Vagina (tissue), 2 donors: ENCODE measurements around the gene ZNF107. TPM values are rescaled to one million over a fixed set of nuclear protein-coding genes. Genes with fewer than 3 reads are reported as not detected.
"Not testable (repeated sequence)": the region's sequence is repeated elsewhere in the genome, so short reads cannot be mapped to it uniquely, and the experiment has no call there.

Source experiments
- DNase-seq, 2 donors: peaks; one replicate each; pipeline ENCODE4 v3.0.0-alpha.2; 2017; ENCODE audit errors: extremely low spot score in 2 of 2
- H3K27ac ChIP-seq: fragments of 200-600 bp; sonication (generic); one replicate; pipeline ENCODE4 v1.5.1; 2019
- H3K27me3 ChIP-seq: fragments of 200-600 bp; sonication (generic); one replicate; pipeline ENCODE4 v1.5.1; 2019
- H3K36me3 ChIP-seq, 2 donors: fragments of 200-600 bp; sonication (generic); one replicate each; pipeline ENCODE4 v1.5.1; 2017 to 2019
- H3K4me1 ChIP-seq: fragments of 200-600 bp; sonication (generic); one replicate; pipeline ENCODE4 v1.5.1; 2019
- H3K4me3 ChIP-seq, 2 donors: fragments of 200-600 bp; sonication (generic); 1 replicate in 1 of 2; 2 replicates in 1 of 2; pipeline ENCODE4 v1.5.1; 2016 to 2019
- H3K9me3 ChIP-seq: fragments of 200-600 bp; sonication (generic); one replicate; pipeline ENCODE4 v1.5.1; 2019
- POLR2A ChIP-seq, 2 donors: fragments of 450-650 bp; IDR thresholded peaks; one replicate each; pipeline ENCODE4 v1.6.1; 2017; ENCODE audit warnings: antibody characterized with exemption in 2 of 2, mild to moderate bottlenecking in 2 of 2, moderate library complexity in 2 of 2
- POLR2AphosphoS5 ChIP-seq, 2 donors: sonication (generic); formaldehyde crosslinking; IDR thresholded peaks; one replicate each; pipeline ENCODE4 v1.9.0; 2017; ENCODE audit warnings: antibody characterized with exemption in 2 of 2, mild to moderate bottlenecking in 2 of 2, low read depth in 1 of 2; ENCODE audit not compliant: insufficient read depth in 1 of 2
- intact Hi-C: fragments of 100-400 bp; cut with DNase I; formaldehyde crosslinking; loops from one replicate; pipeline ENCODE4 v1.15.1; 2023
- total RNA-seq: library from RNA; depleted of rRNA; stranded (reverse); fragments of >200 nt; gene quantifications from one replicate; pipeline ENCODE4 v1.2.3, GENCODE V29; 2016
- TF ChIP-seq, protein P1 (sequence below), 3 experiments: fragments of 450-650 bp in 2 of 3; fragments of 200-600 bp in 1 of 3; sonication (generic) in 1 of 3; IDR thresholded peaks; one replicate each; pipeline ENCODE4 v1.5.1; 2017 to 2019; ENCODE audit warnings: antibody characterized with exemption in 3 of 3, mild to moderate bottlenecking in 2 of 3, moderate library complexity in 2 of 3

ZNF107 gene
- total RNA-seq, 1 donor from 2014 or later: 9.3 TPM

GRCh38 chr7:64733550-64734240 is 67.8 kb downstream of the ZNF107 start:
- Histone ChIP-seq H3K9me3 (no peaks in the 10 kb centered on the region), H3K36me3 (no peaks in the 10 kb centered on the region), H3K4me1 (no peaks in the 10 kb centered on the region), H3K27ac (no peak overlapping the region), H3K27me3 (no peaks in the 10 kb centered on the region), H3K4me3 (no peak overlapping the region)
- intact Hi-C loops: no loop called here
- TF ChIP-seq POLR2AphosphoS5 (IDR thresholded peaks at IDR 0.05; ENCODE audit: insufficient read depth in 1 of 2, low read depth in 1 of 2) (no peak), POLR2A (IDR thresholded peaks at IDR 0.05) (no peak)
- TF ChIP-seq, protein P1, sequence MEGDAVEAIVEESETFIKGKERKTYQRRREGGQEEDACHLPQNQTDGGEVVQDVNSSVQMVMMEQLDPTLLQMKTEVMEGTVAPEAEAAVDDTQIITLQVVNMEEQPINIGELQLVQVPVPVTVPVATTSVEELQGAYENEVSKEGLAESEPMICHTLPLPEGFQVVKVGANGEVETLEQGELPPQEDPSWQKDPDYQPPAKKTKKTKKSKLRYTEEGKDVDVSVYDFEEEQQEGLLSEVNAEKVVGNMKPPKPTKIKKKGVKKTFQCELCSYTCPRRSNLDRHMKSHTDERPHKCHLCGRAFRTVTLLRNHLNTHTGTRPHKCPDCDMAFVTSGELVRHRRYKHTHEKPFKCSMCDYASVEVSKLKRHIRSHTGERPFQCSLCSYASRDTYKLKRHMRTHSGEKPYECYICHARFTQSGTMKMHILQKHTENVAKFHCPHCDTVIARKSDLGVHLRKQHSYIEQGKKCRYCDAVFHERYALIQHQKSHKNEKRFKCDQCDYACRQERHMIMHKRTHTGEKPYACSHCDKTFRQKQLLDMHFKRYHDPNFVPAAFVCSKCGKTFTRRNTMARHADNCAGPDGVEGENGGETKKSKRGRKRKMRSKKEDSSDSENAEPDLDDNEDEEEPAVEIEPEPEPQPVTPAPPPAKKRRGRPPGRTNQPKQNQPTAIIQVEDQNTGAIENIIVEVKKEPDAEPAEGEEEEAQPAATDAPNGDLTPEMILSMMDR (IDR thresholded peaks at IDR 0.05): no peak
- DNase-seq: no peak

GRCh38 chr7:64736575-64736974 is 70.6 kb downstream of the ZNF107 start:
- no peak for DNase-seq
- Histone ChIP-seq H3K27ac (no peak overlapping the region), H3K27me3 (no peaks in the 10 kb centered on the region), H3K9me3 (no peaks in the 10 kb centered on the region), H3K4me3 (no peak overlapping the region), H3K36me3 (no peaks in the 10 kb centered on the region), H3K4me1 (no peaks in the 10 kb centered on the region)
- intact Hi-C loops: no loop called here
- TF ChIP-seq, protein P1 (IDR thresholded peaks at IDR 0.05): no peak
- TF ChIP-seq POLR2AphosphoS5 (IDR thresholded peaks at IDR 0.05; ENCODE audit: insufficient read depth in 1 of 2, low read depth in 1 of 2) (no peak), POLR2A (IDR thresholded peaks at IDR 0.05) (no peak)

DNA sequence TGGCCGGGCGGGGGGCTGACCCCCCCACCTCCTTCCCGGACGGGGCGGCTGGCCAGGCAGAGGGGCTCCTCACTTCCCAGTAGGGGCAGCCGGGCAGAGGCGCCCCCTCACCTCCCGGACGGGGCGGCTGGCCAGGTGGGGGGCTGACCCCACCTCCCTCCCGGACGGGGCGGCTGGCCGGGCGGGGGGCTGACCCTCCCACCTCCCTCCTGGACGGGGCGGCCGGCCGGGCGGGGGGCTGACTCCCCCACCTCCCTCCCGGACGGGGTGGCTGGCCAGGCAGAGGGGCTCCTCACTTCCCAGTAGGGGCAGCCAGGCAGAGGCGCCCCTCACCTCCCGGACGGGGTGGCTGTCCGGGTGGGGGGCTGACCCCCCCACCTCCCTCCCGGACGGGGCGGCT is 72.5 kb downstream of the ZNF107 start:
- intact Hi-C loops, H3K27ac ChIP-seq: not testable (repeated sequence)

DNA sequence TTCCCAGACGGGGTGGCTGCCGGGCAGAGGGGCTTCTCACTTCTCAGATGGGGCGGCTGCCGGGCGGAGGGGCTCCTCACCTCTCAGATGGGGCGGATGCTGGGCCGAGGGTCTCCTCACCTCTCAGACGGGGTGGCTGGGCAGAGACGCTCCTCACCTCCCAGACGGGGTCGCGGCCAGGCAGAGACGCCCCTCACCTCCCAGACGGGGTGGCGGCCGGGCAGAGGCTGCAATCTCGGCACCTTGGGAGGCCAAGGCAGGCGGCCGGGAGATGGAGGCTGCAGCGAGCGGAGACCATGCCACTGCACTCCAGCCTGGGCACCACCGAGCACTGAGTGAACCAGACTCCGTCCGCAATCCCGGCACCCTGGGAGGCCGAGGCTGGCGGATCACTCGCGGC is 73.0 kb downstream of the ZNF107 start:
- H3K9me3 ChIP-seq, H3K27ac ChIP-seq, H3K27me3 ChIP-seq, H3K36me3 ChIP-seq, H3K4me1 ChIP-seq, intact Hi-C loops, DNase-seq, H3K4me3 ChIP-seq: not testable (repeated sequence)

More for the DNA sequence above, 72.5 kb downstream of the ZNF107 start:
- H3K4me1 ChIP-seq, H3K9me3 ChIP-seq, H3K4me3 ChIP-seq, H3K27me3 ChIP-seq, DNase-seq, H3K36me3 ChIP-seq: not testable (repeated sequence)

DNA sequence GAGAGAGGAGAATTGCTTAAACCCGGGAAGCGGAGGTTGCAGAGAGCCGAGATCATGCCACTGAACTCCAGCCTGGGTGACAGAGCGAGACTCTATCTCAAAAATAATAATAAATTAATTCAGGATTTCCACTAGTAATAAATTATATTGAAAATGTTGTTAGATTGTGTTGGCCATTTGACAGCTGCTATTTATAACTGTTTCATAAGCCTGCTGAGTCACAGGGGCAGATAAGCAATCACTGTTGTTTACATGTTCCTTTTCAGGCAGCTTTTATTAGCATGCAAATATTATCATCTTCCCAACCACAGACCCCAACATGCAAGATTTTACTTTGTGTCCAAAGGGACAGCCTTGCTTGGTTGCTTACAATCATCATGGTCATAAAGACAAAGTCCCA is 78.7 kb downstream of the ZNF107 start:
- Histone ChIP-seq H3K4me3 (no peak overlapping the region), H3K36me3 (no peaks in the 10 kb centered on the region), H3K9me3 (peaks cover 3% of the 10 kb centered on the region), H3K27ac (no peak overlapping the region), H3K4me1 (no peaks in the 10 kb centered on the region), H3K27me3 (no peaks in the 10 kb centered on the region)
- TF ChIP-seq POLR2A (IDR thresholded peaks at IDR 0.05) (no peak), POLR2AphosphoS5 (IDR thresholded peaks at IDR 0.05; ENCODE audit: insufficient read depth in 1 of 2, low read depth in 1 of 2) (no peak)
- TF ChIP-seq, protein P1 (IDR thresholded peaks at IDR 0.05): no peak
- intact Hi-C loops: no loop called here
- DNase-seq: no peak

- Histone ChIP-seq H3K9me3 (peaks cover 3% of the 10 kb centered on the region), H3K27ac (no peak overlapping the region), H3K27me3 (no peaks in the 10 kb centered on the region), H3K4me3 (no peak overlapping the region), H3K4me1 (no peaks in the 10 kb centered on the region), H3K36me3 (no peaks in the 10 kb centered on the region)
- TF ChIP-seq, protein P1 (IDR thresholded peaks at IDR 0.05): no peak
- TF ChIP-seq POLR2AphosphoS5 (IDR thresholded peaks at IDR 0.05; ENCODE audit: insufficient read depth in 1 of 2, low read depth in 1 of 2) (no peak), POLR2A (IDR thresholded peaks at IDR 0.05) (no peak)
- intact Hi-C loops: no loop called here
- no peak for DNase-seq
Observed at GRCh38 chr7:64747802-64748201, 81.9 kb downstream of the ZNF107 start.
